ENCODE data around the gene RPL37A. TPM values are rescaled to one million over a fixed set of nuclear protein-coding genes. Genes with fewer than 3 reads are reported as not detected.

Gene RPL37A
- total RNA-seq, 1 donor = 1,356 TPM

DNA sequence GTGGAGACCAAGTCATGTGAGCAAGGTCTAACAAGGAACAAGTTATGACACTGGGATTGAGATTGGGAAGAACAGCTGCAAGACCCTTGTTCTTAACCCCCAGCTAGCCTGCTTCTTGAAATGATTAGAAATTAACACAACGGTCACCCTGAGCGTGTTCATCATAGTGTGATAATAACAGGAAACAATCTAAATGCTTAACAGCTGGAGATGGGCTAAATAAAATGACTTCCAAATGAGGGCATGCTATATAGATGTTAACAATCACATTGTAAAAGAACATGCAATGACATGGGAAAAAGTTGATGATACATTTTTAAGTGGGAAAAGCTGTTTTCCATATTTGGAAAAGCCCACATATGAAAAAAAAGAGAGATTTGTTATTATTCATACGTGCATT is 47.6 kb downstream of the RPL37A start:
- DNase-seq (ENCODE audit: low read depth in 2 of 3, low spot score in 2 of 3) = no peak

DNA sequence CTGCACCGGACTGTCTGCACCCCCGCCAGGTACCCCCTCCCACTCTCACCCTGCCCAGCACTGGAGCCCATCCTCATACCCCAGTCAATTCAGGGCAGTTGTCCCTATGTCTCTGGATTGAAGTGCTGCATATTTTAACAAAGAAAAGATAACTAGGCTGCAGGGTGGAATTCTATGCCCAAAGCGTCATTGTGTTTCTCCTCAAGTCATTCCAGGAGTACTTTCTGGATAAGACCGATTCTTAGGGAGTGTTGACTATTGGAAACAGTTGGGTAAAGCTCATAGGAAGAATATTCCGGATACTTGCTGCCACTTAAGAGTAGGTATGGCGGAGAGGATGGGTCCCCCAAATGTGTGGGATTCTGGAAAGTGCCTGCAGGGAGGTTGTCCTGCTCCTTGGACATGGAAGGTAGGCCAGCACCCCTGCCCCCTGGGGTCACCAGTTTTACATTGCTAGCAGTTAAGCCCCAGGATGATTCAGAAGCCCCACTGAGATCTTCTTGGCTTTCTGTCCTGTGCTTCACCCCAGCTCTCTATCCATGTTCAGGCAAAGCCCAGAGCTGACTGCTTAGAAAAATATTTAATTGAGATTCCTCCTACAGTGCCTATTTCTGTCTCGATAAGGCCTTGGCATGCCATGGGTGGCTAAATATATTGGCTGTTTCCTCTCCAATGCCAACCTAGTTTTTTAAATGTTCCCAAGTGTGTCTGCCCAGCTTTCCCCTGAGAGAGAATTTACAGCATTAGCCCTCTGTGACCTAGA is 48.2 kb downstream of the RPL37A start:
- DNase-seq (ENCODE audit: low read depth in 2 of 3, low spot score in 2 of 3) = no peak

DNA sequence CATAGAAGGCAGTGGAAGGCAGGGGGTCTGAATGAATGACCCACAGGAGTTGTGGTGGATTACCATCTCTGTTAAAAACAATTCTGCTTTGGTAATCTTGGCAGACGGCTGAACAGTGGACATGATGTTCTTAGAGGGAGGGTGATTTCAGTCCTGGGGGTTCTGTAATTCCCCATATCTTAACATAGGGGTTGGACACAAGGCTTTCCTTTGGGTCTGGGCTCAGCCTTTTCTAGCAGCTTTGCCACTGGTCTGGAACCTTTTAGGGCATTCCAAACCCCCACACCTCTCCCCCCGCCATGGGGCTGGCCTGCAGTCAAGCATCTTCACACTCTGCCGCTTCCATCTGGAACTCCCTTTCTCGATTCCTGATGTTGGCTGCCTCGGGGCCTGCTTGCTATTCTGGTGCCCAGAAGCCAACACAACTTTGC is 50.3 kb downstream of the RPL37A start:
- DNase-seq (ENCODE audit: low read depth in 2 of 3, low spot score in 2 of 3) = no peak

DNA sequence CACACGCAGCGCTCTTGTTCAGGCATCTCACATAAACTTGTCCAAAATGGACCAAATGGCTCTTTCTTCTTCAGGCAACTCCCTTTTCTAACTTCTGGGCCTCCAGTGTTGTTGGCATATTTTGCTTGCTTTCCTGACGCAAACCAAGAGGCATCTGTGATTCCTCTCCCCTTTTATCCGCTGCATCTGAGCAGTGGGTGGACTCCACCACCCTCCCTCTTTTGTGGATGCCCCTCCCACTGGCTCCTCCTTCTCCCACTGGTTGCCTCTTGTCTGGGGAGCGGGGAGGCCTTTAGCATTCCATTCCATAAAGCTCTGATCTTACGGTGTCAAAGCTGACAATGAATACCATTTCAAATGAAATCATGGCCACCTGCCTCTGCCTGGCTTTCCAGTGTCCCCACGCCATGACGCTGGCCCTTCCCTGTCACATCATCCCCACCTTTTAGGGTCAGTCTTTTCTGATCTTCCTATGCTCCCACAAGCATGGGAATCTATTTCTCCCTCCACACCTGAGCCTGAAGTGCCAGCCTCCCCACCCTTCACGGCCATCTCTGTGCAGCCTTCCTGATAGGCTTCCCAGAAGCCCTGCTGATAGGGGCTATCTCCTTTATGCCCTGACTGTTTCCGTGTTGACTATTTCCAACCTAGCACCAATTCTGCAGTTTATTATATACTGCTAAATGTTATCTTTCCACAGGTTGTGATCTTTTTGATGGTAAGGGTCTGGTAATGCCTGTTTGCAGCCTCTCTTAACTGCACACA is 51.5 kb downstream of the RPL37A start:
- no peak for DNase-seq (ENCODE audit: low read depth in 2 of 3, low spot score in 2 of 3)

DNA sequence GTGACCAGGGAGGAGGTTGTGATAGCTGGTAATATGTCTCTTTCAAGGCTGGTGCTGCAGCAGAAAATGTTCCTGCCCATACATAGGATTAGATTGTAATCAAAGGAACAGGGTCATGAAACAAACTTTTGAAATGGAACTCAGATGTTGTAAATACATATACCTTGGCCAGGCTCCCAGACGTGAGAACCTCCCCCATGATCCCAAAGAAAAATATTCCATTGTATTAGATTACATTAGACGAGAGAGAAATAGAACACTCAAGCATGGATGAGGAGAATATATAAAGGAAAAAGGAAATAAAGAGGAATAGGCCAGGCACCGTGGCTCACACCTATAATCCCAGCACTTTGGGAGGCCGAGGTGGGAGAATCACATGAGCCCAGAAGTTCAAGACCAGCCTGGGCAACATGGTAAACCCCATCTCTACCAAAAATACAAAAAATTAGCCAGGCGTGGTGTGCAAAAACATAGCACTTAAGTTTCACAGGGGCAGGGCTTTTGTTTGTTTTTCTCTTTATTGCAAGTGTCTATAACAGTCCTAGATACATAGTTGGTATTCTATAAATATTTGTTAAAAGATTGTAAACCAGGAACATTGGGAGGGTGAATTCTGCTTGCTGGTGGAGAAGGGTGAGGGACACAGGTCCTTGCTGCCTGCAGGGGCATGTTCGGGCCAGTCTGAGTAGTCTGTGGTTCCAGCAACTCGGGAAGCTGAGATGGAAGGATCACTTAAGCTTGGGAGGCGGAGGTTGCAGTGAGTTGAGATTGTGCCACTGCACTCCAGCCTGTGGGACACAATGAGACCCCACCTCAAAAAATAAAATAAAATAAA is 52.8 kb downstream of the RPL37A start:
- no peak for DNase-seq (ENCODE audit: low read depth in 2 of 3, low spot score in 2 of 3)

DNA sequence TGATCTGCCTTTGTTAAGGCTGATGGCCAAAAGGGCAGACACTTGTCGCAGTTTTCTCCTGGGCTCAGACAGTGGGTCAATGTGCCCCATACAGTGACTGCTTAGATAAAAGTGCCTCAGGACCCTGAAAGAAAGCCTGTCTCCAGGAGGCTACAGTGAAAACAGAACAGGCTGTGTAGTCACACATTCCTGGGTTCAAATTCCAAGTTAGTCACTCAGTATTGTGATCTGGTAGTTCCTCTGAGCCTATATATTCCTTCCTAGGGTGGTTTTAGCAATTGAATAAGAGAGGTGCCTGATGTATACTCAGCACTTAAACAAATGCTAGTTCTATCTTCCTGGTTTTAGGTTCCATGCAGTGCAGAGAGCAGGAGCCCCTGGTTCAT is 54.4 kb downstream of the RPL37A start:
- DNase-seq (ENCODE audit: low read depth in 2 of 3, low spot score in 2 of 3) = no peak

Other genes starting within 250 kb of the RPL37A start
- gene MARCHF4, start 126.4 kb upstream of the RPL37A start, total RNA-seq = under 0.01 TPM
- gene SMARCAL1, start 86.4 kb upstream of the RPL37A start, total RNA-seq = 28.0 TPM
- 8.3 TPM for gene IGFBP2, start 134.6 kb downstream of the RPL37A start, total RNA-seq
- under 0.01 TPM for gene IGFBP5, start 196.7 kb downstream of the RPL37A start, total RNA-seq